Ammon's horn (tissue), 1 donor: Measurements from ENCODE around the gene TXNRD1.

Experiments
- DNase-seq: peaks from one replicate; pipeline ENCODE4 v3.0.0-alpha.2; 2016; ENCODE audit warnings: low spot score

TXNRD1 gene

DNA sequence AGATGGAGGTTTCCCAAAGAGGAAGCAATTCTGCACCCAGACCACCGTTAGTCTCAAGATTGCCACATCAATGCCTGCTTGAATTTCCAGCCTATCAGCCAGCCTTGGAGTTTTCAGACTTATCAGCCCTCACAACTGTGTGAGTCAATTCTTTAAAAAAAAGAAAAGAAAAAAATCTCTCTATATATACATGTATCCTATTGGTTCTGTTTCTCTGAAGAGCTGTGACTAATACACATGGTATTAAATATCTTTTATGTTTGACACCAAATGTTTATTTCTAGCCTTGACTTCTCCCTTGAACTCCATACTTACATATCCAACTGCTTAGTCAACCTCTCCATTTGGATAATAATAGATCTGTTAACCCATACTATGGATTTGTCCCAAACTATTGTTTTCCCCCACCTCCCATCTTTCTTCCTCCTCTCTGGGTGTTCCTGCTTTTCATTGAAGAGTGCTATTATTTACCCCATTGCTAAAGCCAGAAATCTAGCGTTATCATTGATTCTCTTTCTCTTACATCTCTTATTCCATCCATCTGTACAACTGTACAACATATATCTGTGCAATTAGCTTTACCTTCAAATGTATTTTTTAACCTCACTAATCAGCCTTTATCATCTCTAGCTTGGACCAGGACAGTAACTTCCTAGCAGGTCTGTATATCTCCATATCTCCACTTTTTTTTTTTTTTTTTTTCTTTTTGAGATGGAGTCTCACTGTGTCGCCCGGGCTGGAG, 65.3 kb downstream of the TXNRD1 start:
- no peak for DNase-seq

DNA sequence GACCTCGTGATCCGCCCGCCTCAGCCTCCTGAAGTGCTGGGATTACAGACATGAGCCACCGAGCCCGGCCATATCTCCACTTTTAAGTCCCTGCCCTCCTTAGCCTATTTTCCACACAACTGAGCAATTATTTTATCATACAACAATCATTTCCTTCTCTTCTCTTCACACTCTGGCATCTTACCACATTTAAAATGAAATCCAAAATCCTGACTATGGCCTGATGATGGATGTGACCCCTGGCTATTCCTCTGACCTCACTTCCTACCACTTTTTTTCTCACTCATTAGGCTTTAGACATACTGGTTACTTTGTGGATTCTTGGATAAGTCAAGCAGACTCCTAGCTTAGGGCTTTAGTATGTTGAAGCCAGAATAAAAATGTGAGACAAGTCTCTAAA, 66.1 kb downstream of the TXNRD1 start:
- DNase-seq = no peak

DNA sequence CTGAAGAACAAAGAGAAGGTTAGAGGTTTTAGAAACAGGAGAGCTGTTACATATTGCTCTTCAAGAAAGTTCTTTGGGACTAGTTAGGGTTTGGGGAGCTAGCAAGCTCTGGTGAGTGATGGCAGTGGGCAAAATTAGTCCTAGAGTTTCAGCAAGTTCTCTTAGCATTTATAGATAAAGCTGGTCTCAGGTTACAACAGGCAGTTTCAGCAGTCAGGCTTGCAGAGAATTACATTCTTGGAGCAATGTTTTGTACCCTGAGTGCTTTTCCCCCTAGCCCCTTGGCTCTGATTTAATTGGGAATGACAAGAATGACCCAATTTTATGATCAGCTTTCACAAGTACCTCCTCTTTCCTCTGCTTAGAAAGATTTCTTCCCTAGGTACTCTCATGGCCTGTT, 66.5 kb downstream of the TXNRD1 start:
- no peak for DNase-seq

DNA sequence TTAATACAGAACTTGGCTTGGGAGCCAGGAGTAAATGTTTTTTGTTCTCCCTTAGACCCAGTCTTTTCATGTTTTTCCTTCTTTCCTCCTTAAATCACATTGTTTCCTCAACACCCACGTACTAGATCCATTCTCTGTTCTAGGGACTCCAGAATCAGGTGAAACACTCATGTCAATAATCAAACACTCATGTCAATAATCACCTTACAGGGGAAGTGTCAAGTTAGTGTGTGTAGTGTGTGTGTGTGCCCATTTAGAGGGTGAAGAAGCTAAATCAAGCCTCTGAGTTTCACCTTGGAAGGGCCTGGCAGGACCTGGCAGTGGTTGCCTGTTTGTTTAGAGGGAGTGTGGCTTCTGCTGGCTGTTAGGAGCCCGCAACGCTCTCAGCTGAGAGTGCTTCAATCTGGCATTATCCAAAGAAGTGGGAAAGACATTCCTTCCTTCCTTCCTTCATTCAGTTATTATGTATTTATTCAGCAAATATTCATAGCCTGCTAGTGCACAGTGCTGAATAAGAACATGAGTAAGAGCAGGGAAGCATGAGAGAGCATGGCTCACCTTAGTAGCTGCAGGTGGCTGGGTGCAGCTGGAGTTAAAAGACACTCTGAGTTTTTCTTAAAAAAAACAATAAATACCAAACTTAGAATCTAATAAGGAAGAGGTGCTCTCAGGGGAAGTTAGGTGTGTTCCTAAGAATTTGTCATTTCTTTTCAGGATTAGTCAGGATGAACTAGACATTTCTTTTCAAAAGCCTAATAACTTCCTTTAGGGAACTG, 70.3 kb downstream of the TXNRD1 start:
- no peak for DNase-seq

DNA sequence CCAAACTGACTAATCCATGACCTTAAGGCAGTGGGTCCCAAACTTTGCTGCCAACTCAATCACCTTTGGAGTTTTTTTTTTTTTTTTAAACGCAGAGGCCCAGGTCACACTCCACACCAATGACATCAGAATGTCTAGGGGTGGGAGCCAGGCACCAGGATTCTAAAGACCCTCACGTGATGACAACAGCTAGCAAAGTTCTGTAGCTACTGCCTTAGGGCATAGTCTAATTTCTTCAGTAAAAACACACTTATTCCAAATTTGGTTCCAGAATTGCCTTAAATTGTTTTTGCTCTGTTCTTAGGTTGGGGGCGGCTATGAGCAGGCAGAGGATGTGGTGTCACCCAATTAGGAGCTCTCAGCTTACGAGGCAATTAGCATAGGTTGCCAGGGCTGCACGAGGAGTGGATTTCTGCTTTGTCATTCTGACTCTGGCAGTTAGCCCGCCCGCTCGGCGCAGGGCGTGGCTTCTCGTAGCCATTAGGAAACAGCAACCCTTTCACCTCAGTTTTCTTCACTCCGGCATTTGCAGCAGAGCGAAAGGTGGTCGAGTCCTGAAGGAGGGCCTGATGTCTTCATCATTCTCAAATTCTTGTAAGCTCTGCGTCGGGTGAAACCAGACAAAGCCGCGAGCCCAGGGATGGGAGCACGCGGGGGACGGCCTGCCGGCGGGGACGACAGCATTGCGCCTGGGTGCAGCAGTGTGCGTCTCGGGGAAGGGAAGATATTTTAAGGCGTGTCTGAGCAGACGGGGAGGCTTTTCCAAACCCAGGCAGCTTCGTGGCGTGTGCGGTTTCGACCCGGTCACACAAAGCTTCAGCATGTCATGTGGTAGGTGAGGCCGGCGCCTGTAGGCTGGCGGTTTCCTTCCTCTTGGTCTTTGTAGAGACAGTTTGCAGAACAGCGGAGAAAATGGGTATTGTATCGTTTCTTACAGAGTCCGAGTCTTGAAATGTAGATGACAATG, 71.2 kb downstream of the TXNRD1 start:
- peak; percentile 95 for DNase-seq

DNA sequence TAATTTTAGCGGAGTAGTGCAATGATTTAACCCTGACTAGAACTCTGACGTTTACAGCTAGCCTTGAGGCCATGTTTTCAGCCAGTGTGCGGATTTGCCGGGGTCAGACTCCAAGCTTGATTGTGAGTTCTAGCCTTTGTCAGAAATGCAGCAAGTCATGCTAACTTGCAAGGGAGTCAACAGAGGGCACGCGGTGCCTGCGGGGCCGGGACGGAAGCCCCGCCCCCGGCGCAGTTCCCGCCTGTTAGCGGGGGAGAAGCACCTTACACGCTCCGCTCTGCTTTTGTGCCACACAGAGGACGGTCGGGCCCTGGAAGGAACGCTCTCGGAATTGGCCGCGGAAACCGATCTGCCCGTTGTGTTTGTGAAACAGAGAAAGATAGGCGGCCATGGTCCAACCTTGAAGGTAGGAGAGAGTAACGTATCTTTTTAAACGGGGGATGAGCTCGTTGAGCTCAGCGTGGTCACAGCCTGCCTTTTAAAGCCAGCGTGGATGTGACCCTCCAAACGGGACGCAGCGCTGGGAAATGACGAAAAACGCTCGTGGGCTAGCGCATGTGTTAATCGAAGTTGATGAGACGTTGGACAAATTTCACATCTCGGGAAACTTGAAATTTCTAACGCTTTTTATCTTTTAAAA, 73.2 kb downstream of the TXNRD1 start:
- peak; percentile 89 for DNase-seq

DNA sequence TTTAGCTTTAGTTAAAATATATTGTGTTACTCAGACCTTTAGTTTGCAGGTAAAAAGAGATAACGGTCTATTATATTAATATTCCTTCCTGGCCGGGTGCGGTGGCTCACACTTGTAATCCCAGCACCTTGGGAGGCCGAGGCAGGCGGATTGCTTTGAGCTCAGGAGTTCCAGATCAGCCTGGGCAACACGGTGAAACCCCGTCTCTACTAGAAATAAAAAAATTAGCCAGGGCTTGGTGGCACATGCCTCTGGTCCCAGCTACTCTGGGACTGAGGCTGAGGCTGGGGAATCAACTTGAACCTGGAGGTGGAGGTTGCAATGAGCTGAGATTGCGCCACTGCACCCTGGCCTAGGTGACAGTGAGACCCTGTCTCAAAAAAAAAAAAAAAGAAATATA, 74.7 kb downstream of the TXNRD1 start:
- no peak for DNase-seq

DNA sequence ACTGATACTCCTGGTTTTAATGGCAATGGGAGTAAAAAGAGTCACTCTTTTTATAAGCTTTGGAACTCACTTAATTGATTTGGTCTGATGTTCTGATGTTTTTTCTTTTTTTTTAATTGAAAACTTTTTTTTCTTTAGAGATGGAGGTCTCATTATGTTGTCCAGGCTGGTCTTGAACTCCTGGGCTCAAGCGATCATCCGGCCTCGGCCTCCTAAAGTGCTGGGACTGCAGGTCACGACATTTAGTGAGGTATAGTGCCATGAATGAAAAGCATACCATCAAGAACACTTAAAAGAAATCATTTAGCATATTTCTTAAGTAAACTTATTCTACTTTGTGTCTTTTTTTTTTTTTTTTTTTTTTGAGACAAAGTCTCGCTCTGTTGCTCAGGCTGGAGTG, 75.3 kb downstream of the TXNRD1 start:
- DNase-seq = no peak

GRCh38 chr12:104291867-104292524, 76.4 kb downstream of the TXNRD1 start:
- DNase-seq = no peak

- DNase-seq = no peak
Observed at GRCh38 chr12:104292872-104293794, 77.6 kb downstream of the TXNRD1 start.

DNA sequence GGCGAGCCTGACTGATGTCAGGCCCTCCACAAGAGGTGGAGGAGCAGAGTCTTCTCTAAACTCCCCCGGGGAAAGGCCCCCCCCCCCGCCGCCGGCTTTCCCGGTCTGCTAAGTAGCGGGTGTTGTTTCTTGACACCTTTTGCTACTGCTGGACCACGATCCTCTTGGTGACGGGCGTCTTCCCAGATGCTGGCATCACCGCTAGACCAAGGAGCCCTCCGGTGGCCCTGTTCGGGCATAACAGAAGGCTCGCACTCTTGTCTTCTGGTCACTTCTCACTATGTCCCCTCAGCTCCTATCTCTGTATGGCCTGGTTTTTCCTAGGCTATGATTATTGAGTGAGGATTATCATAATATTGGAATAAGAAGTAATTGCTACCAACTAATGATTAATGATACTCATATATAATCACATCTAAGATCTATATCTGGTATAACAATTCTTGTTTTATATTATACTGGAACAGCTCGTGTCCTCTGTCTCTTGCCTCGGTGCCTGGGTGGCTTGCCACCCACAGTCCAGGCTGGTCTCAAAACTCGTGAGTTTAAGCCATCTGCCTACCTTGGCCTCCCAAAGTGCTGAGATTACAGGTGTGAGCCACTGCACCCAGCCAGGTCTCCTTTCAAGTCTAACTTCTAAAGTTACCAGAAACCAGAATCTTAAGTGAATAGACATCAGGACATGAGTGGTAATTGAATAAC, 78.7 kb downstream of the TXNRD1 start:
- peak; percentile 21 for DNase-seq

DNA sequence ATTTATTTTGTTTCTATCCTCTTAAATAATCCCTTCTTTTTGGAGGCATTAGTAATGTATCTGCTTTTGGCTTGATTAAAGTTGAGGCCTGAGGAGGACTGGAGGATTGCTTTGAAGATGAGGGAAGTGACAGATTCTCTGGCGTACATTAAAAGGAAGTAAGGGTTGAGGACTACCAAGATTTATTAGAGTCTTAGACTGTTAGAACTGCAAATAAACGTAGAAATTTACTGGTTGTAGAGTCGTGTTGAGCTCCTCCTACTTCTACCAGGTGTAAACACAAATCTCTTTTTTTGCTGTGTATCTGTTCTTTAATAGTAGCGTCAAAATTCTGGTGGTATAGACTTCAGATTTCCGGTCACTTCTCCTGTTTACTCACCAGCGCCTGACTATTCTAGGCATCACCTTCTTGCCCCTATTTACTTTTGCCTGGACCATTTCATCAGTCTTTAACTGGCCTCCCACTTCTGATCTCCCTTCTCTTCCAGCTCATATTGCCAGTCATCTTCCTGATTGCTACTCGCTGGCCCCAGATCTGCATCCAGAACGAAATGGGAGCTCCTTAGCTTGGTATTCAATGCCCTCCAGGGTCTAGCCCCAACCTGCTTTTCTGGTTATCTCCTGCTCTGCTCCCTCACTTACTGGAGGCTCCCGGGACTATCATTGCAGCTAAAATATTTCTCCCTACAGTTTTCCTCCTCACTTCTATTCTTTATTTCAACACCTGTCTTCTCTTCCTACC, 79.5 kb downstream of the TXNRD1 start:
- DNase-seq = no peak

DNA sequence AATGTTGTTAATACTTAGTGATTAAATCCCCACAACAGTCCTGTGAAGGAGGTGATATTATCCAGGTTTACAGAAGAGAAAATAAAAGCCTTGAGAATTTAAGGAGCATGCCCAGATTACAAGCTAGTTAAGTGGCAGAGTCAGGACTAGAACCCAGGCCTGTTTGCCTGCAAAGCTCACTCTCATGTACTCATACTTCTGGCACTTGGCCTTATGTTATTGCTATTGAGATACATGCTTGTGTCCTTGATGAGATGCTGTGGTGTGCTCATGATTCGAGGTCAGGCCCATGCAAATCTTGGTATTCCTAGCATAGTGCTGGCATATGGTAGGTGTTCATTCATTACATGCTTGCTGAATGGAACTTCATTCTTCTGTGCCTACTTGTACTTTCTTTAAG, 80.4 kb downstream of the TXNRD1 start:
- no peak for DNase-seq

DNA sequence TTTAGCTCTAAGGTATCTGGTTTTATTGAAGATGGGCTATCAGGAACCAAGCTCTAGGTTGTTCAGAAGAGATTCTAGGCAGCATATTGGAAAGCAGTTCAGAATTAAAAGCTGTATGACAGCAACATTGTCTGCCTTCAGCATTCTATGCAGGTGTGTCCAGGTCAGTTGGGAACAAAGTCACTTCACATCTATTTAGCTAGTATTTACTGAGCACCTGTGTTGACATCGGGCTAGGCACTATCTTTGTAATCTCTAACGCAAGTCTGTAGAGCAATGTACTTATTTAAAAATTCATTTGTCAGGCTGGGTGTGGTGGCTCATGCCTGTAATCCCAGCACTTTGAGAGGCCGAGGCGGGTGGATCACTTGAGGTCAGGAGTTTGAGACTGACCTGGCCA, 81.1 kb downstream of the TXNRD1 start:
- no peak for DNase-seq

GRCh38 chr12:104297477-104298113, 82.0 kb downstream of the TXNRD1 start:
- no peak for DNase-seq

DNA sequence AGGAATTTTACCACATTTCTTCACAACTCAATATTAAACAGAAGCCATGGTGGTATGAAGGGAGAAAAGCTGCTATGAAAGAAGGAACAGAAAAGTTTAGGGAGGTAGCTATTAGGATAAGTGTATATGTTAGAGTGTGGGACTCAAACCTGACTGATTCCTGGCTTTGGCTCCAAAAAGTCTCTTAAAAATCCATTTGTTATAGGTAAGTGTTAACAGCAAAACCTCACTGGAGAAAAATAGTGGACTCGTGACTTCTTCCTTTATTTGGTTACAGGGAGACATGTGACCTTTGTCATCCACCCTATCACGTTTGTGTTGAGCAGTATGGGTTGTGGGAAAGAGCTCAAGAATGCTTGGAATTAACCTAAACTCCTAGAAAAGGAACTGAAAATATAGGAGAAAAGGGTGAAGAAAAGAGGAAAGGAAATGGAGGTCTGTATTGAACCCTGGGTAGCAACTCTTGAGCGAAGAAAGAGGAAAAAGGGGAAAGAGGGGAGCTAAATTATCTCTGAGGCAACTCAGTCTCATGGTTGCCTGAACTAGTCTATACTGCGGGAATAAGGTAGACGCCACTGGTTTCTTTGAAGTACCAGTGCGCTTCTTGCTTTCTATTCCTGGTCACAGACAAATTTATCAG, 84.4 kb downstream of the TXNRD1 start:
- no peak for DNase-seq

- peak; percentile 85 for DNase-seq
Observed at GRCh38 chr12:104303538-104304151, 88.1 kb downstream of the TXNRD1 start, which contains the start of gene EID3. EID3 (plus strand) TSS chr12:104303739; CDS start chr12:104303935, 196 bp downstream.
